ENCODE results near the gene SMCO3. TPM values are rescaled to one million over a fixed set of nuclear protein-coding genes. Genes with fewer than 3 reads are reported as not detected.

Gene SMCO3
- polyA plus RNA-seq, 2 of the 4 experiments (the other 2 are of a cell fraction): 0.06 TPM; not detected in 1

DNA sequence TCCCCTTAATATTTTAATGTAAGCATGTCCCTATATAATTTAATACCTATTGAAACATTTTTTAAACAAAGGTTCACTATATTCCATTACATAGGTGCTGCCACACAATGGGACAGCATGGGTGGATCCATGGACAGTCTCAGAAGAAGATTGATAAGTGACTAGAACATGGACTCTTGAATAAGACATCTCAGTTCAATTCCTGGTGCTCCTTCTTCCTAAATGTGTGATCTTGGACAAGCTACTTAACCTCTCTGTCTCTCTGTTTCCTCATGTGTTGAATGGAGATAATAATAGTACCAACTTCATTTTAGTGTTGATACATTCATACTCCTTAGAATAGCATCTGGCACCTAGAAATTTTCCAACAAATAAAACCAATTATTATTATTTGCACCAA lies 30.4 kb upstream of the SMCO3 start:
- Histone ChIP-seq H3K4me1 (peaks cover 46% of the 10 kb centered on the region), H3K4me2 (no peak overlapping the region), H3K4me3 (no peak overlapping the region), H3K9me3 (peaks cover 6% of the 10 kb centered on the region; the same call in 2 of the 3 replicates), H3K27ac (no peak overlapping the region)
- no peak for TF ChIP-seq USF2 (IDR thresholded peaks at IDR 0.05)
- no peak for TF ChIP-seq CEBPB (IDR thresholded peaks at IDR 0.05)
- TF ChIP-seq CHD2 (IDR thresholded peaks at IDR 0.05; ENCODE audit: low read length, partially characterized antibody): no peak
- TF ChIP-seq RCOR1 (IDR thresholded peaks at IDR 0.05; ENCODE audit: low read depth, low read length): no peak
- no peak for TF ChIP-seq ZC3H11A (IDR thresholded peaks at IDR 0.05)
- TF ChIP-seq BHLHE40 (IDR thresholded peaks at IDR 0.05; ENCODE audit: low read depth, low read length): no peak
- no peak for TF ChIP-seq SMC3 (IDR thresholded peaks at IDR 0.05)
- TF ChIP-seq RNF2 (IDR thresholded peaks at IDR 0.05; ENCODE audit: borderline replicate concordance, low read depth): no peak
- no peak for ATAC-seq
- no peak for DNase-seq (ENCODE audit: low read depth in 1 of 2, low spot score in 1 of 2)
- CTCF ChIA-PET: interaction anchor here (0.7 to 3.3 kb wide), 8 partner anchors 33 to 377 kb away, joined by 3 to 15 read pairs (median 6); partner anchors contain the start of gene RERG
- no peak for FAIRE-seq
- POLR2A ChIA-PET: interaction anchor here (0.9 kb wide), 1 partner anchor 70 kb away, joined by 3 read pairs; a partner anchor contains a TSS

DNA sequence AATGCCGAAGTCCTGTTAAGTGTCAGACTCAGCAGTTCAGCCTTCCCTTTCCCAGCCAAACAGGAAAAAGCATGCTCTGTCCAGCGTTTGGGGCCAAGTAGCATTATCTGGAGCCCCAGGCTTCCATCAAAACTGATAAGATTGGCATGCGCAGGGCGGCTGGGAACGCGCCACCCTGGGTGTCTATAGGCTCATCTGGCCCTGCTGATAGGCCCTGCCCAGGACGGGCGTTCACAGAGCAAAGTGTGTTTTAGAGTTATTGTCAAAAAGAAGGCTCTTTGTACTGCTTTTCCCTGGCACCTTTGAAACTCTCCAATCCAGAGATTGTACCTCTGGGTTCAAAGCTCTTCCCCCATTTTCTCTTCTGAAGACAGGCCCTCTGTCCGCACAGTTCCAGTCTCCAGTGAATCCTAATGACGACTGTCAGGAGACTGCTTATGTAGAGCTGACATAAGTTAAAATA lies 29.5 kb upstream of the SMCO3 start, which contains the start of gene ART4:
ART4 (minus strand) TSS at position 102 of the 463 bp plus-strand sequence. CDS start 413 bp downstream, outside the sequence.
- 84% methylated on average over 10 of the region's 10 CpGs for WGBS (ENCODE audit: missing lambda C conversion rate)
- peaks cover 46% of the 10 kb centered on the region for H3K4me1 ChIP-seq
- FAIRE-seq: no peak
- no peak for TF ChIP-seq HDAC2 (IDR thresholded peaks at IDR 0.05)
- TF ChIP-seq FOXS1 (CRISPR knock-in tag; IDR thresholded peaks at IDR 0.05): no peak
- TF ChIP-seq HOXB13 (CRISPR knock-in tag; IDR thresholded peaks at IDR 0.05; ENCODE audit: low read depth): no peak
- TF ChIP-seq ZC3H11A (IDR thresholded peaks at IDR 0.05): no peak
- no peak for TF ChIP-seq ZFP36 (IDR thresholded peaks at IDR 0.05; ENCODE audit: borderline replicate concordance, partially characterized antibody)
- TF ChIP-seq TFCP2L1 (CRISPR knock-in tag; IDR thresholded peaks at IDR 0.05): no peak
- TF ChIP-seq ESRRA (IDR thresholded peaks at IDR 0.05; ENCODE audit: borderline replicate concordance, low read length): no peak
- no peak for TF ChIP-seq NFE2L2 (conservative IDR thresholded peaks at IDR 0.05; ENCODE audit: low read length)
- TF ChIP-seq CHD4 (IDR thresholded peaks at IDR 0.05; ENCODE audit: borderline replicate concordance): no peak
- peak within 1 kb of the TSS; percentile 65 for H3K4me2 ChIP-seq
- no peak for DNase-seq (ENCODE audit: low read depth in 1 of 2, low spot score in 1 of 2)
- peak within 1 kb of the TSS; percentile 80 to 86 for H3K27ac ChIP-seq
- no peak for ATAC-seq
- H3K9me3 ChIP-seq: peaks cover 11% of the 10 kb centered on the region; the same call in 2 of the 3 replicates
- CTCF ChIA-PET: interaction anchor here (0.7 to 3.3 kb wide), 9 partner anchors 8 to 378 kb away, joined by 3 to 15 read pairs (median 5); partner anchors contain the start of gene RERG
- POLR2A ChIA-PET: no interaction called here
- H3K4me3 ChIP-seq: no peak within 1 kb of the TSS

DNA sequence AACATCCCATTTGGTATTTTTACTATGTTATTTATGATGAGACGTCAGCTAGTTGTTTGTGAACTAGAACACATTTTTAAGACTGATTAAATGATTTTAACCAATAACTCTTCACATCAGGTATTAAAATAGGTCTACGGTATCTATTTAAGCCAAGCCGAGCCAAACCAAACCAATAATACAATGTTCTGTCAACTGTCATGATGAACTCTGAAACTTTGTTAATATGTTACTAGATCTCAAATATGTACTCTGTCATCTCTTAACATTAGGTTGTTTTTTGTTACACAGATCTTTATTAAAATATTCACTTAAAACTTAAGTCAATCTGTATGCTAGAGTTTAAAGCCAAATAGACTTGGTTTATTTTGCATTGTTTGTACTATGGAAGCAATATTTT lies 28.3 kb upstream of the SMCO3 start:
- TF ChIP-seq HOXB5 (CRISPR knock-in tag; IDR thresholded peaks at IDR 0.05) (no peak), ESRRA (IDR thresholded peaks at IDR 0.05; ENCODE audit: borderline replicate concordance, low read length) (no peak), HEYL (CRISPR knock-in tag; IDR thresholded peaks at IDR 0.05) (no peak)
- TF ChIP-seq, protein P1, sequence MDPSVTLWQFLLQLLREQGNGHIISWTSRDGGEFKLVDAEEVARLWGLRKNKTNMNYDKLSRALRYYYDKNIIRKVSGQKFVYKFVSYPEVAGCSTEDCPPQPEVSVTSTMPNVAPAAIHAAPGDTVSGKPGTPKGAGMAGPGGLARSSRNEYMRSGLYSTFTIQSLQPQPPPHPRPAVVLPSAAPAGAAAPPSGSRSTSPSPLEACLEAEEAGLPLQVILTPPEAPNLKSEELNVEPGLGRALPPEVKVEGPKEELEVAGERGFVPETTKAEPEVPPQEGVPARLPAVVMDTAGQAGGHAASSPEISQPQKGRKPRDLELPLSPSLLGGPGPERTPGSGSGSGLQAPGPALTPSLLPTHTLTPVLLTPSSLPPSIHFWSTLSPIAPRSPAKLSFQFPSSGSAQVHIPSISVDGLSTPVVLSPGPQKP (IDR thresholded peaks at IDR 0.05; ENCODE audit: low read depth, low read length): no peak
- Histone ChIP-seq H3K27ac (peak overlapping the region; percentile 80 to 86; a peak in 5 of 6 replicates), H3K4me3 (no peak overlapping the region), H3K9me3 (peaks cover 11% of the 10 kb centered on the region; the same call in 2 of the 3 replicates), H3K4me1 (peaks cover 57% of the 10 kb centered on the region), H3K4me2 (peak overlapping the region; percentile 65)
- FAIRE-seq (peak; percentile 89), DNase-seq (ENCODE audit: low read depth in 1 of 2, low spot score in 1 of 2) (no peak), ATAC-seq (0 out of 6 replicates have a peak, but pooled peaks of 1 of the 2 experiments have one; percentile 12)
- CTCF ChIA-PET: no interaction called here
- POLR2A ChIA-PET: no interaction called here
- 6% methylated on average over 3 of the region's 3 CpGs for WGBS (ENCODE audit: missing lambda C conversion rate)

Data from A549 (cell line).